ENCODE results near the gene HSFY1. TPM values are rescaled to one million over a fixed set of nuclear protein-coding genes. Genes with fewer than 3 reads are reported as not detected.
"Not testable (repeated sequence)": the region's sequence is repeated elsewhere in the genome, so short reads cannot be mapped to it uniquely, and the experiment has no call there.

Gene HSFY1
- not detected for total RNA-seq
- total RNA-seq (2013) = not detected
- total RNA-seq = 0 reads per million in 29 experiments

GRCh38 chrY:18546420-18546819 is at the start of gene HSFY1:
HSFY1 (plus strand) TSS chrY:18546720; CDS start chrY:18546788, 68 bp downstream.
- DNase-seq; H3K4me1 Mint-ChIP-seq; H3K4me3 Mint-ChIP-seq; H3K27me3 ChIP-seq (replicated peaks in 1 of 2; ENCODE audit: control insufficient read depth in 2 of 2, extremely low read depth in 1 of 2, insufficient read depth in 2 of 2, low read length in 1 of 2); H3K4me3 ChIP-seq (ENCODE audit: control insufficient read depth in 1 of 2, extremely low read depth in 1 of 2, low read length in 1 of 2); H3K27me3 Mint-ChIP-seq; H3K4me1 ChIP-seq (ENCODE audit: control insufficient read depth in 1 of 2, extremely low read depth in 1 of 2, insufficient read depth in 2 of 2, low read length in 2 of 2); H3K9me3 Mint-ChIP-seq; H3K9me3 ChIP-seq; H3K36me3 ChIP-seq (ENCODE audit: control insufficient read depth in 2 of 2, extremely low read depth in 1 of 2, insufficient read depth in 1 of 2, low read length in 1 of 2); H3K27ac Mint-ChIP-seq; CTCF ChIA-PET; POLR2A ChIA-PET; H3K36me3 Mint-ChIP-seq; H3K27ac ChIP-seq (ENCODE audit: low read length); ATAC-seq (replicated peaks in 1 of 4): not testable (repeated sequence)
- no CpG with 5 or more reads among the region's 1 CpG for WGBS (ENCODE audit: insufficient coverage)

- CTCF ChIA-PET; H3K27me3 Mint-ChIP-seq; POLR2A ChIA-PET; H3K36me3 Mint-ChIP-seq; H3K27ac Mint-ChIP-seq; H3K9me3 Mint-ChIP-seq; H3K4me1 ChIP-seq (ENCODE audit: control insufficient read depth in 1 of 2, extremely low read depth in 1 of 2, insufficient read depth in 2 of 2, low read length in 2 of 2); H3K27ac ChIP-seq (ENCODE audit: low read length); H3K4me3 Mint-ChIP-seq; H3K27me3 ChIP-seq (replicated peaks in 1 of 2; ENCODE audit: control insufficient read depth in 2 of 2, extremely low read depth in 1 of 2, insufficient read depth in 2 of 2, low read length in 1 of 2); H3K9me3 ChIP-seq; ATAC-seq (replicated peaks in 1 of 4); H3K4me3 ChIP-seq (ENCODE audit: control insufficient read depth in 1 of 2, extremely low read depth in 1 of 2, low read length in 1 of 2); H3K36me3 ChIP-seq (ENCODE audit: control insufficient read depth in 2 of 2, extremely low read depth in 1 of 2, insufficient read depth in 1 of 2, low read length in 1 of 2); H3K4me1 Mint-ChIP-seq; DNase-seq: not testable (repeated sequence)
- WGBS (ENCODE audit: insufficient coverage) = no CpG with 5 or more reads among the region's 5 CpGs
These were observed 42.3 kb upstream of the HSFY1 start for GRCh38 chrY:18504266-18504665.

- ATAC-seq (replicated peaks in 1 of 4); H3K4me3 Mint-ChIP-seq; H3K4me3 ChIP-seq (ENCODE audit: control insufficient read depth in 1 of 2, extremely low read depth in 1 of 2, low read length in 1 of 2); H3K27me3 Mint-ChIP-seq; DNase-seq; H3K27ac ChIP-seq (ENCODE audit: low read length); H3K36me3 Mint-ChIP-seq; H3K9me3 ChIP-seq; POLR2A ChIA-PET; H3K27me3 ChIP-seq (replicated peaks in 1 of 2; ENCODE audit: control insufficient read depth in 2 of 2, extremely low read depth in 1 of 2, insufficient read depth in 2 of 2, low read length in 1 of 2); H3K4me1 ChIP-seq (ENCODE audit: control insufficient read depth in 1 of 2, extremely low read depth in 1 of 2, insufficient read depth in 2 of 2, low read length in 2 of 2); H3K36me3 ChIP-seq (ENCODE audit: control insufficient read depth in 2 of 2, extremely low read depth in 1 of 2, insufficient read depth in 1 of 2, low read length in 1 of 2); H3K9me3 Mint-ChIP-seq; CTCF ChIA-PET; H3K4me1 Mint-ChIP-seq; H3K27ac Mint-ChIP-seq: not testable (repeated sequence)
- WGBS (ENCODE audit: insufficient coverage) = no CpG with 5 or more reads among the region's 2 CpGs
These were observed 15.4 kb upstream of the HSFY1 start for GRCh38 chrY:18530995-18531655.

- H3K27me3 Mint-ChIP-seq; H3K9me3 ChIP-seq; H3K4me3 Mint-ChIP-seq; ATAC-seq (replicated peaks in 1 of 4); H3K4me3 ChIP-seq (ENCODE audit: control insufficient read depth in 1 of 2, extremely low read depth in 1 of 2, low read length in 1 of 2); H3K9me3 Mint-ChIP-seq; H3K4me1 ChIP-seq (ENCODE audit: control insufficient read depth in 1 of 2, extremely low read depth in 1 of 2, insufficient read depth in 2 of 2, low read length in 2 of 2); CTCF ChIA-PET; H3K27ac Mint-ChIP-seq; H3K36me3 ChIP-seq (ENCODE audit: control insufficient read depth in 2 of 2, extremely low read depth in 1 of 2, insufficient read depth in 1 of 2, low read length in 1 of 2); H3K4me1 Mint-ChIP-seq; POLR2A ChIA-PET; H3K27ac ChIP-seq (ENCODE audit: low read length); DNase-seq; H3K36me3 Mint-ChIP-seq; H3K27me3 ChIP-seq (replicated peaks in 1 of 2; ENCODE audit: control insufficient read depth in 2 of 2, extremely low read depth in 1 of 2, insufficient read depth in 2 of 2, low read length in 1 of 2): not testable (repeated sequence)
- WGBS (ENCODE audit: insufficient coverage) = no CpG with 5 or more reads among the region's 1 CpG
These were observed 7.6 kb upstream of the HSFY1 start for GRCh38 chrY:18538952-18539351.

- DNase-seq; H3K27me3 ChIP-seq (replicated peaks in 1 of 2; ENCODE audit: control insufficient read depth in 2 of 2, extremely low read depth in 1 of 2, insufficient read depth in 2 of 2, low read length in 1 of 2); H3K4me1 ChIP-seq (ENCODE audit: control insufficient read depth in 1 of 2, extremely low read depth in 1 of 2, insufficient read depth in 2 of 2, low read length in 2 of 2); CTCF ChIA-PET; H3K27me3 Mint-ChIP-seq; H3K4me3 Mint-ChIP-seq; H3K4me1 Mint-ChIP-seq; H3K4me3 ChIP-seq (ENCODE audit: control insufficient read depth in 1 of 2, extremely low read depth in 1 of 2, low read length in 1 of 2); H3K27ac Mint-ChIP-seq; POLR2A ChIA-PET; H3K9me3 ChIP-seq; H3K27ac ChIP-seq (ENCODE audit: low read length); H3K36me3 ChIP-seq (ENCODE audit: control insufficient read depth in 2 of 2, extremely low read depth in 1 of 2, insufficient read depth in 1 of 2, low read length in 1 of 2); ATAC-seq (replicated peaks in 1 of 4); H3K9me3 Mint-ChIP-seq; H3K36me3 Mint-ChIP-seq: not testable (repeated sequence)
- no CpG with 5 or more reads among the region's 3 CpGs for WGBS (ENCODE audit: insufficient coverage)
These were observed 6.6 kb downstream of the HSFY1 start for GRCh38 chrY:18553132-18553531.

GRCh38 chrY:18565915-18566314 is 19.4 kb downstream of the HSFY1 start:
- H3K27ac ChIP-seq (ENCODE audit: low read length); ATAC-seq (replicated peaks in 1 of 4); H3K9me3 Mint-ChIP-seq; H3K27me3 ChIP-seq (replicated peaks in 1 of 2; ENCODE audit: control insufficient read depth in 2 of 2, extremely low read depth in 1 of 2, insufficient read depth in 2 of 2, low read length in 1 of 2); H3K9me3 ChIP-seq; POLR2A ChIA-PET; CTCF ChIA-PET; H3K27ac Mint-ChIP-seq; DNase-seq; H3K36me3 ChIP-seq (ENCODE audit: control insufficient read depth in 2 of 2, extremely low read depth in 1 of 2, insufficient read depth in 1 of 2, low read length in 1 of 2); H3K4me3 Mint-ChIP-seq; H3K4me1 Mint-ChIP-seq; H3K27me3 Mint-ChIP-seq; H3K36me3 Mint-ChIP-seq; H3K4me1 ChIP-seq (ENCODE audit: control insufficient read depth in 1 of 2, extremely low read depth in 1 of 2, insufficient read depth in 2 of 2, low read length in 2 of 2); H3K4me3 ChIP-seq (ENCODE audit: control insufficient read depth in 1 of 2, extremely low read depth in 1 of 2, low read length in 1 of 2): not testable (repeated sequence)
- no CpG with 5 or more reads among the region's 3 CpGs for WGBS (ENCODE audit: insufficient coverage)
